Right renal cortex interstitium (tissue), 3 donors: Measurements from ENCODE around the gene ITGB2. TPM values are rescaled to one million over a fixed set of nuclear protein-coding genes. Genes with fewer than 3 reads are reported as not detected.

Experiments
- polyA plus RNA-seq, 3 donors: library from polyadenylated mRNA; unstranded; fragments of 120-200 nt; gene quantifications; one replicate each; pipeline ENCODE4 v1.2.1, GENCODE V29; 2013; ENCODE audit not compliant: insufficient read length in 3 of 3

The ITGB2 gene
- polyA plus RNA-seq, 3 donors = 7.4 to 16.0 (median 8.1) TPM

Other genes starting within 250 kb of the ITGB2 start
- gene KRTAP12-1, start 238.7 kb downstream of the ITGB2 start, polyA plus RNA-seq = not detected
- gene KRTAP10-12, start 223.7 kb downstream of the ITGB2 start, polyA plus RNA-seq = not detected
- under 1 TPM; 0.53 to 0.67 (median 0.62) TPM for gene TSPEAR, start 209.3 kb downstream of the ITGB2 start, polyA plus RNA-seq
- gene UBE2G2, start 119.1 kb downstream of the ITGB2 start, polyA plus RNA-seq = 10 to 100 TPM; 63.1 to 80.9 (median 80.6) TPM
- 100 to 1,000 TPM; 119 to 121 (median 119) TPM for gene SUMO3, start 102.8 kb downstream of the ITGB2 start, polyA plus RNA-seq
- gene PTTG1IP, start 47.2 kb downstream of the ITGB2 start, polyA plus RNA-seq = 100 to 1,000 TPM; 262 to 281 (median 279) TPM
- gene SLX9, start 19.1 kb upstream of the ITGB2 start, polyA plus RNA-seq = 10 to 100 TPM; 13.4 to 14.3 (median 14.1) TPM
- gene ADARB1, start 153.7 kb upstream of the ITGB2 start, polyA plus RNA-seq = 10 to 100 TPM; 14.0 to 15.7 (median 14.8) TPM